ENCODE measurements around the gene TAX1BP3. TPM values are rescaled to one million over a fixed set of nuclear protein-coding genes. Genes with fewer than 3 reads are reported as not detected.

The TAX1BP3 gene
- total and polyA plus RNA-seq, 9 of the 15 experiments (the other 6 are each of a cell fraction or from before 2014, with no cell fraction given): 0.99 to 14.5 (median 6.2) TPM

DNA sequence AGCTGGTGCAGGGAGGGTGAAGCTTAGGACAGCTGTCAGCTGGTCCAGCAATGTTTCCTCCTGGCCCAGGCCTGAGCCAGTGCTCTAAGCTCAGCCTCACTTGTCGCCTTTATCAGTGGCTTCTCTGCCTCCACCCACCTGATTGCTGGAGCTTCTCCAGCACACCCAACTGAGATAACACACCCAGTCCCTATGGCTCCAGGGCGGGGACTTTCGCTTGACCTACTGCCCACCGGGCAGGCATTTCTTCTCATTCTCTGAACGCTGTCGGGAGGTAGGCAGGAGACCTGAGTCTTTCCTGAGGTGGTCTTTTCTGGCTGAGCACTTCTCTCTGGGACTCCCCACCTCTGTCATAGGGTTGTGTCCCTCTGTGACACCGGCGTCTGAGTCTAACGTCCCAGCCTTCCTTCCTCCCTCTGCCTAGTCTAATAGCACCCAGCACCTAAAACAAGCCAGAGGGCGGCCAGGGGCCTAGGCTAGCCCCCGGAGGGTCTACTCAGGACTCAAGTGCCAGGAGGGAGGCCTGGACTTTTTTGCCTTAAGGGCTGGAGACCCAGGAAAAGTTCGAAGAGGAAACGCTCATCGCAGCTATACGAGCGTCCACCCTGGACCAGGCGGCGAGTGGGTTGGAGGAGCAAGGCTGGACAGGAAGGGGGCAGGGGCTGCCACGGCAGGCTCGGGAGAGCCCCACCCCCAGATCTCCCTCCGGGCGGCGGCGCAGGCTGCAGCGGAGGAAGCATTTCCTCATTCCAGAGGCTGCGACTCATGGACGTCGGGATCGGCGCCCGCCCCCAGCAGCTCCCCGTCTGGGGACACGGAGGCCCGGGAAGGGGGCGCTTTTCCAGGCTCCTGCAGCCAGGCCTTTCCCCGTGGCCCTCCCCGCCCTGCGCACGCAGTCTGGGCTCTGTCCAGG is 756 bp downstream of the TAX1BP3 start (continued):
- TF ChIP-seq, protein P1, sequence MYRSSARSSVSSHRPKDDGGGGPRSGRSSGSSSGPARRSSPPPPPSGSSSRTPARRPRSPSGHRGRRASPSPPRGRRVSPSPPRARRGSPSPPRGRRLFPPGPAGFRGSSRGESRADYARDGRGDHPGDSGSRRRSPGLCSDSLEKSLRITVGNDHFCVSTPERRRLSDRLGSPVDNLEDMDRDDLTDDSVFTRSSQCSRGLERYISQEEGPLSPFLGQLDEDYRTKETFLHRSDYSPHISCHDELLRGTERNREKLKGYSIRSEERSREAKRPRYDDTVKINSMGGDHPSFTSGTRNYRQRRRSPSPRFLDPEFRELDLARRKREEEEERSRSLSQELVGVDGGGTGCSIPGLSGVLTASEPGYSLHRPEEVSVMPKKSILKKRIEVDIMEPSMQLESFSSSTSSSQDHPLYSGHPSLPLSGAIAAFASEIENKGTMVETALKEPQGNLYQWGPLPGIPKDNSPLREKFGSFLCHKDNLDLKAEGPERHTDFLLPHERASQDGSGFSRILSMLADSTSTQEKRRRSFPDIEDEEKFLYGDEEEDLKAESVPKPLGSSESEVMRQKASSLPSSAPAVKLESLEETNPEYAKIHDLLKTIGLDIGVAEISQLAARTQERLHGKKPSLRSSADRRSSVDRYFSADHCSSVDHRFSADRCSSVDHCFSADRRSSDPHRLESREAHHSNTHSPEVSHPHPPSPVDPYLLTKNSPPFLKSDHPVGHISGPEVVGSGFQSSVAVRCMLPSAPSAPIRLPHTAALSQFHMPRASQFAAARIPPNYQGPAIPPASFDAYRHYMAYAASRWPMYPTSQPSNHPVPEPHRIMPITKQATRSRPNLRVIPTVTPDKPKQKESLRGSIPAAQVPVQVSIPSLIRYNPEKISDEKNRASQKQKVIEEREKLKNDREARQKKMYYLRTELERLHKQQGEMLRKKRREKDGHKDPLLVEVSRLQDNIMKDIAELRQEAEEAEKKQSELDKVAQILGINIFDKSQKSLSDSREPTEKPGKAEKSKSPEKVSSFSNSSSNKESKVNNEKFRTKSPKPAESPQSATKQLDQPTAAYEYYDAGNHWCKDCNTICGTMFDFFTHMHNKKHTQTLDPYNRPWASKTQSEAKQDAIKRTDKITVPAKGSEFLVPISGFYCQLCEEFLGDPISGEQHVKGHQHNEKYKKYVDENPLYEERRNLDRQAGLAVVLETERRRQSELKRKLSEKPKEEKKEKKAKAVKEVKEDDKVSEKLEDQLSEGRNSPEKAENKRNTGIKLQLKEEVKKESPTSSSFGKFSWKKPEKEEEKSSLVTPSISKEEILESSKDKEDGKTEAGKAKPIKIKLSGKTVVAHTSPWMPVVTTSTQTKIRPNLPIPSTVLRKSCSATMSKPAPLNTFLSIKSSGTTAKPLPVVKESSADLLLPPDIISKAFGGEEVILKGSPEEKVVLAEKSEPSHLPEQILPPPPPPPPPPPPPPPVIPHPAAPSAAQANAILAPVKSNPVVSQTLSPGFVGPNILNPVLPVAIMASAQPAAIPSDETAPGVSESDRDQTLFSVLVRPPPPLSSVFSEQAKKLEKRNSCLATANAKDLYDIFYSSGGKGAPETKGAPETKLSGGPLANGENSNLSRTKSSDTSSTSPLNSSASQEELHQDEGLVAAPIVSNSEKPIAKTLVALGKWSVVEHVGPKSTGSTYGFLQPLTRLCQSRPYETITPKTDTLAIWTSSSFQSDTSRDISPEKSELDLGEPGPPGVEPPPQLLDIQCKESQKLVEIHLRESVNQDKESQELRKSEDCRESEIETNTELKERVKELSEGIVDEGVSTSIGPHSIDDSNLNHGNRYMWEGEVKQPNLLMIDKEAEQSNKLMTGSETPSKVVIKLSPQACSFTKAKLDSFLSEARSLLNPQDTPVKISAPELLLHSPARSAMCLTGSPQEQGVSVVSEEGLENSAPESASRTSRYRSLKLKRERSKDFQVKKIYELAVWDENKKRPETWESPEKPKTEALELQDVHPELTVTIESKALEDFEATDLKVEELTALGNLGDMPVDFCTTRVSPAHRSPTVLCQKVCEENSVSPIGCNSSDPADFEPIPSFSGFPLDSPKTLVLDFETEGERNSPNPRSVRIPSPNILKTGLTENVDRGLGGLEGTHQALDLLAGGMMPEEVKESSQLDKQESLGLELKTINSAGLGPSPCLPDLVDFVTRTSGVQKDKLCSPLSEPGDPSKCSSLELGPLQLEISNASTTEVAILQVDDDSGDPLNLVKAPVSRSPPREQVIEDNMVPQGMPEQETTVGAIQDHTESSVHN (IDR thresholded peaks at IDR 0.05; ENCODE audit: borderline replicate concordance in 1 of 2, low read depth in 1 of 2): no peak
- TF ChIP-seq KLF16 (IDR thresholded peaks at IDR 0.05) (no peak), FOSL1 (tag; conservative IDR thresholded peaks at IDR 0.05) (peak; percentile 78), ATF6 (CRISPR knock-in tag; IDR thresholded peaks at IDR 0.05) (no peak), ZNF174 (CRISPR knock-in tag; IDR thresholded peaks at IDR 0.05) (no peak), MED1 (CRISPR knock-in tag; IDR thresholded peaks at IDR 0.05; ENCODE audit: borderline replicate concordance) (no peak), GMEB1 (CRISPR knock-in tag; IDR thresholded peaks at IDR 0.05) (no peak), NR1H2 (CRISPR knock-in tag; IDR thresholded peaks at IDR 0.05) (no peak), PRPF4 (IDR thresholded peaks at IDR 0.05; ENCODE audit: insufficient read depth, low read depth, low read length, poor library complexity, severe bottlenecking) (no peak), HDAC2 (IDR thresholded peaks at IDR 0.05) (0 out of 2 replicates have a peak, but pooled peaks have one; percentile 28), GATA2 (CRISPR knock-in tag; IDR thresholded peaks at IDR 0.05) (no peak), NCOR1 (IDR thresholded peaks at IDR 0.05) (peak; percentile 27; the same call in 1 of the 2 replicates)
- TF ChIP-seq, protein P2, sequence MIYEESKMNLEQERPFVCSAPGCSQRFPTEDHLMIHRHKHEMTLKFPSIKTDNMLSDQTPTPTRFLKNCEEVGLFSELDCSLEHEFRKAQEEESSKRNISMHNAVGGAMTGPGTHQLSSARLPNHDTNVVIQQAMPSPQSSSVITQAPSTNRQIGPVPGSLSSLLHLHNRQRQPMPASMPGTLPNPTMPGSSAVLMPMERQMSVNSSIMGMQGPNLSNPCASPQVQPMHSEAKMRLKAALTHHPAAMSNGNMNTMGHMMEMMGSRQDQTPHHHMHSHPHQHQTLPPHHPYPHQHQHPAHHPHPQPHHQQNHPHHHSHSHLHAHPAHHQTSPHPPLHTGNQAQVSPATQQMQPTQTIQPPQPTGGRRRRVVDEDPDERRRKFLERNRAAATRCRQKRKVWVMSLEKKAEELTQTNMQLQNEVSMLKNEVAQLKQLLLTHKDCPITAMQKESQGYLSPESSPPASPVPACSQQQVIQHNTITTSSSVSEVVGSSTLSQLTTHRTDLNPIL (CRISPR knock-in tag; IDR thresholded peaks at IDR 0.05): no peak

Data from K562 (cell line).